ENCODE results near the gene STING1. TPM values are rescaled to one million over a fixed set of nuclear protein-coding genes. Genes with fewer than 3 reads are reported as not detected.

STING1 gene
- total and polyA plus RNA-seq, 2 of the 13 experiments (the other 11 are each of a cell fraction or from before 2014, with no cell fraction given): 1.3 to 4.4 TPM

DNA sequence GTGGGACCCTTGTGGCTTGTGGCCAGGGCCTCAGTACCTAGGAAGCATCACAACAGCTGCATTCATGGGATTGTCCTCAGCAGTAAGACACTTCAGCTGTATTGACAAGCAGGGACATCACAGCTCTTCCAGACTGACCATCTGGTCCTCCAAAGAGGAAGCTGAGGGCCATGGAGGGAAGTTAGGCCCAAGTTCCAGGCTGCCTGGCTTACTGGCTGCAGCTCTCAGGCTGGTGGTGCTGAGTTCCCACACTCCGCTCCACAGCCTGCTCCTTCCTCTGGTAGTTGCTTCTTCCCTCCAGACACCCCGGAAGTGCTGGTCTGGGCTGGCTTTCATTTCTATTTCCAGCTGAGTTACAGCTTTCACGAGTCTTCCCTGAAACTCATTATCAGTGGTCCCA, 5.7 kb upstream of the STING1 start (continued):
- TF ChIP-seq, protein P1, sequence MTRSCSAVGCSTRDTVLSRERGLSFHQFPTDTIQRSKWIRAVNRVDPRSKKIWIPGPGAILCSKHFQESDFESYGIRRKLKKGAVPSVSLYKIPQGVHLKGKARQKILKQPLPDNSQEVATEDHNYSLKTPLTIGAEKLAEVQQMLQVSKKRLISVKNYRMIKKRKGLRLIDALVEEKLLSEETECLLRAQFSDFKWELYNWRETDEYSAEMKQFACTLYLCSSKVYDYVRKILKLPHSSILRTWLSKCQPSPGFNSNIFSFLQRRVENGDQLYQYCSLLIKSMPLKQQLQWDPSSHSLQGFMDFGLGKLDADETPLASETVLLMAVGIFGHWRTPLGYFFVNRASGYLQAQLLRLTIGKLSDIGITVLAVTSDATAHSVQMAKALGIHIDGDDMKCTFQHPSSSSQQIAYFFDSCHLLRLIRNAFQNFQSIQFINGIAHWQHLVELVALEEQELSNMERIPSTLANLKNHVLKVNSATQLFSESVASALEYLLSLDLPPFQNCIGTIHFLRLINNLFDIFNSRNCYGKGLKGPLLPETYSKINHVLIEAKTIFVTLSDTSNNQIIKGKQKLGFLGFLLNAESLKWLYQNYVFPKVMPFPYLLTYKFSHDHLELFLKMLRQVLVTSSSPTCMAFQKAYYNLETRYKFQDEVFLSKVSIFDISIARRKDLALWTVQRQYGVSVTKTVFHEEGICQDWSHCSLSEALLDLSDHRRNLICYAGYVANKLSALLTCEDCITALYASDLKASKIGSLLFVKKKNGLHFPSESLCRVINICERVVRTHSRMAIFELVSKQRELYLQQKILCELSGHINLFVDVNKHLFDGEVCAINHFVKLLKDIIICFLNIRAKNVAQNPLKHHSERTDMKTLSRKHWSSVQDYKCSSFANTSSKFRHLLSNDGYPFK (CRISPR knock-in tag; IDR thresholded peaks at IDR 0.05; ENCODE audit: borderline replicate concordance): no peak
- no peak for TF ChIP-seq ZNF589 (CRISPR knock-in tag; conservative IDR thresholded peaks at IDR 0.05)
- no peak for TF ChIP-seq PPARG (CRISPR knock-in tag; conservative IDR thresholded peaks at IDR 0.05)
- TF ChIP-seq HMG20B (CRISPR knock-in tag; conservative IDR thresholded peaks at IDR 0.05): no peak
- TF ChIP-seq GATA4 (IDR thresholded peaks at IDR 0.05; ENCODE audit: borderline replicate concordance, low read depth): no peak
- TF ChIP-seq MTA1 (CRISPR knock-in tag; IDR thresholded peaks at IDR 0.05; ENCODE audit: borderline replicate concordance): no peak

DNA sequence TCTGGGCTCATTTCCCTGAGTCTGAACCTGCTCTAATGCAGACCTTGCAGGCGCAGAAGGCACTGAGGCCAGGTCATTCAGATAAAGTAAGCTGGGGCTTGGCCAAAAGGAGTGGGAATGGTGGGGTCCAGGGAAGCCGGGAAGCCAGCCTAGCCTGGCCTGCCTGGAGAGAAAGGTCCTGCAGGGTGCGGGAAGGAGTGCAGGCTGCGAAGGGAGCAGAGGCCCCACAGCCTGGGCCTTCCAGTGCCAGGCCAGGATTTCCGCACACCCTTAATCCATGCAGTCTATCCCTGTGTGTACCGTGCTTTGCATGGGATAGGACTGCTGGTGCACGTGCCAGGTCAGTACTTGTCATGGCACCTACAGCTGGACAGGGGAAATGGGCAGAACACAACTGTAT, 3.6 kb upstream of the STING1 start:
- H3K36me3 ChIP-seq (replicated peaks in 1 of 2; ENCODE audit: control insufficient read depth in 1 of 2, insufficient read depth in 2 of 2, low read length in 2 of 2): no peaks in the 10 kb centered on the region
- H3K4me2 ChIP-seq (ENCODE audit: low read depth, low read length): no peak overlapping the region; the same call in 1 of the 2 replicates
- H3K4me1 ChIP-seq (ENCODE audit: insufficient read depth, low read length): peaks cover 22% of the 10 kb centered on the region
- DNase-seq (ENCODE audit: low spot score) (no peak), FAIRE-seq (no peak), ATAC-seq (peak; percentile 71)
- no peaks in the 10 kb centered on the region for H3K9me3 ChIP-seq (ENCODE audit: low read length)
- ChIA-PET CTCF (ENCODE audit: low intra/inter-chr PET ratio, low total read pairs) (no interaction called here), POLR2A (no interaction called here)
- no peak overlapping the region for H3K27ac ChIP-seq (ENCODE audit: extremely low read length, insufficient read depth, low read length)
- WGBS (ENCODE audit: low lambda C conversion rate): 21% methylated on average over 7 of the region's 7 CpGs
- no peaks in the 10 kb centered on the region for H3K79me2 ChIP-seq (ENCODE audit: insufficient read depth, low read length)
- peaks cover 0 to 3% of the 10 kb centered on the region in 2 experiments; a peak in 2 of 5 replicates for H3K27me3 ChIP-seq (ENCODE audit: control insufficient read depth in 1 of 2, insufficient read depth in 2 of 2, low read length in 2 of 2)
- intact Hi-C loops (cut with micrococcal nuclease; ENCODE audit: unreplicated experiment): no loop called here
- BruUV-seq (replicated peaks): no TSS peak
- H4K20me1 ChIP-seq (ENCODE audit: insufficient read depth, low read length): no peaks in the 10 kb centered on the region
- H2AFZ ChIP-seq (ENCODE audit: low read length): no peak overlapping the region
- no peak overlapping the region for H3K4me3 ChIP-seq (replicated peaks in 1 of 3; ENCODE audit: insufficient read depth in 1 of 3, low read depth in 2 of 3, low read length in 3 of 3)
- no peak overlapping the region for H3K9ac ChIP-seq (ENCODE audit: insufficient read depth, low read depth, low read length)
- in situ Hi-C loops (cut with HindIII; ENCODE audit: extremely low pct_ligation_motif_present, low pct_unique_long_range_greater_than_20kb): no loop called here
- TF ChIP-seq ZNF205 (CRISPR knock-in tag; IDR thresholded peaks at IDR 0.05) (no peak), ELF1 (CRISPR knock-in tag; IDR thresholded peaks at IDR 0.05) (no peak), NCOA2 (CRISPR knock-in tag; IDR thresholded peaks at IDR 0.05) (no peak), ZNF713 (CRISPR knock-in tag; IDR thresholded peaks at IDR 0.05) (no peak), ZNF605 (CRISPR knock-in tag; IDR thresholded peaks at IDR 0.05) (no peak)
- TF ChIP-seq, protein P2, sequence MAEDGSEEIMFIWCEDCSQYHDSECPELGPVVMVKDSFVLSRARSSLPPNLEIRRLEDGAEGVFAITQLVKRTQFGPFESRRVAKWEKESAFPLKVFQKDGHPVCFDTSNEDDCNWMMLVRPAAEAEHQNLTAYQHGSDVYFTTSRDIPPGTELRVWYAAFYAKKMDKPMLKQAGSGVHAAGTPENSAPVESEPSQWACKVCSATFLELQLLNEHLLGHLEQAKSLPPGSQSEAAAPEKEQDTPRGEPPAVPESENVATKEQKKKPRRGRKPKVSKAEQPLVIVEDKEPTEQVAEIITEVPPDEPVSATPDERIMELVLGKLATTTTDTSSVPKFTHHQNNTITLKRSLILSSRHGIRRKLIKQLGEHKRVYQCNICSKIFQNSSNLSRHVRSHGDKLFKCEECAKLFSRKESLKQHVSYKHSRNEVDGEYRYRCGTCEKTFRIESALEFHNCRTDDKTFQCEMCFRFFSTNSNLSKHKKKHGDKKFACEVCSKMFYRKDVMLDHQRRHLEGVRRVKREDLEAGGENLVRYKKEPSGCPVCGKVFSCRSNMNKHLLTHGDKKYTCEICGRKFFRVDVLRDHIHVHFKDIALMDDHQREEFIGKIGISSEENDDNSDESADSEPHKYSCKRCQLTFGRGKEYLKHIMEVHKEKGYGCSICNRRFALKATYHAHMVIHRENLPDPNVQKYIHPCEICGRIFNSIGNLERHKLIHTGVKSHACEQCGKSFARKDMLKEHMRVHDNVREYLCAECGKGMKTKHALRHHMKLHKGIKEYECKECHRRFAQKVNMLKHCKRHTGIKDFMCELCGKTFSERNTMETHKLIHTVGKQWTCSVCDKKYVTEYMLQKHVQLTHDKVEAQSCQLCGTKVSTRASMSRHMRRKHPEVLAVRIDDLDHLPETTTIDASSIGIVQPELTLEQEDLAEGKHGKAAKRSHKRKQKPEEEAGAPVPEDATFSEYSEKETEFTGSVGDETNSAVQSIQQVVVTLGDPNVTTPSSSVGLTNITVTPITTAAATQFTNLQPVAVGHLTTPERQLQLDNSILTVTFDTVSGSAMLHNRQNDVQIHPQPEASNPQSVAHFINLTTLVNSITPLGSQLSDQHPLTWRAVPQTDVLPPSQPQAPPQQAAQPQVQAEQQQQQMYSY (CRISPR knock-in tag; IDR thresholded peaks at IDR 0.05): peak; percentile 95
- TF ChIP-seq, protein P3, sequence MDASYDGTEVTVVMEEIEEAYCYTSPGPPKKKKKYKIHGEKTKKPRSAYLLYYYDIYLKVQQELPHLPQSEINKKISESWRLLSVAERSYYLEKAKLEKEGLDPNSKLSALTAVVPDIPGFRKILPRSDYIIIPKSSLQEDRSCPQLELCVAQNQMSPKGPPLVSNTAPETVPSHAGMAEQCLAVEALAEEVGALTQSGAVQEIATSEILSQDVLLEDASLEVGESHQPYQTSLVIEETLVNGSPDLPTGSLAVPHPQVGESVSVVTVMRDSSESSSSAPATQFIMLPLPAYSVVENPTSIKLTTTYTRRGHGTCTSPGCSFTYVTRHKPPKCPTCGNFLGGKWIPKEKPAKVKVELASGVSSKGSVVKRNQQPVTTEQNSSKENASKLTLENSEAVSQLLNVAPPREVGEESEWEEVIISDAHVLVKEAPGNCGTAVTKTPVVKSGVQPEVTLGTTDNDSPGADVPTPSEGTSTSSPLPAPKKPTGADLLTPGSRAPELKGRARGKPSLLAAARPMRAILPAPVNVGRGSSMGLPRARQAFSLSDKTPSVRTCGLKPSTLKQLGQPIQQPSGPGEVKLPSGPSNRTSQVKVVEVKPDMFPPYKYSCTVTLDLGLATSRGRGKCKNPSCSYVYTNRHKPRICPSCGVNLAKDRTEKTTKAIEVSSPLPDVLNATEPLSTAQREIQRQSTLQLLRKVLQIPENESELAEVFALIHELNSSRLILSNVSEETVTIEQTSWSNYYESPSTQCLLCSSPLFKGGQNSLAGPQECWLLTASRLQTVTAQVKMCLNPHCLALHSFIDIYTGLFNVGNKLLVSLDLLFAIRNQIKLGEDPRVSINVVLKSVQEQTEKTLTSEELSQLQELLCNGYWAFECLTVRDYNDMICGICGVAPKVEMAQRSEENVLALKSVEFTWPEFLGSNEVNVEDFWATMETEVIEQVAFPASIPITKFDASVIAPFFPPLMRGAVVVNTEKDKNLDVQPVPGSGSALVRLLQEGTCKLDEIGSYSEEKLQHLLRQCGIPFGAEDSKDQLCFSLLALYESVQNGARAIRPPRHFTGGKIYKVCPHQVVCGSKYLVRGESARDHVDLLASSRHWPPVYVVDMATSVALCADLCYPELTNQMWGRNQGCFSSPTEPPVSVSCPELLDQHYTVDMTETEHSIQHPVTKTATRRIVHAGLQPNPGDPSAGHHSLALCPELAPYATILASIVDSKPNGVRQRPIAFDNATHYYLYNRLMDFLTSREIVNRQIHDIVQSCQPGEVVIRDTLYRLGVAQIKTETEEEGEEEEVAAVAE (CRISPR knock-in tag; IDR thresholded peaks at IDR 0.05; ENCODE audit: borderline replicate concordance): no peak

All from HepG2 (cell line).